CD1c-positive myeloid dendritic cell (primary cell): ENCODE measurements around the gene NR6A1.
"Not testable (repeated sequence)": the region's sequence is repeated elsewhere in the genome, so short reads cannot be mapped to it uniquely, and the experiment has no call there.

Experiments
- DNase-seq: peaks from one replicate; pipeline ENCODE4 v3.0.0-alpha.2; 2016; ENCODE audit errors: extremely low spot score

The NR6A1 gene

DNA sequence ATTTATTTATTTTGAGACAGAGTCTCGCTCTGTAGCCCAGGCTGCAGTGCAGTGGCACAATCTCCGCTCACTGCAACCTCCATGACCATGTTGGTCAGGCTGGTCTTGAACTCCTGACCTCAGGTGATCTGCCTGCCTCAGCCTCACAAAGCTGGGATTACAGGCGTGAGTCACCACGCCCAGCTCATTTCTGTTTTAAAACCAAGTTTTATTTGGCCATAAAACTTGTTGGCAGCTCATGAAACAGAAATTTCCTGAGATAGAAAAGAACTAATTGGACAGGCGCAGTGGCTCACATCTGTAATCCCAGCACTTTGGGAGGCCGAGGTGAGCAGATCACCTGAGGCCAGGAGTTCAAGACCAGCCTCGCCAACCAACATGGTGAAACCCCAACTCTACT lies 155.3 kb downstream of the NR6A1 start:
- DNase-seq: not testable (repeated sequence)

DNA sequence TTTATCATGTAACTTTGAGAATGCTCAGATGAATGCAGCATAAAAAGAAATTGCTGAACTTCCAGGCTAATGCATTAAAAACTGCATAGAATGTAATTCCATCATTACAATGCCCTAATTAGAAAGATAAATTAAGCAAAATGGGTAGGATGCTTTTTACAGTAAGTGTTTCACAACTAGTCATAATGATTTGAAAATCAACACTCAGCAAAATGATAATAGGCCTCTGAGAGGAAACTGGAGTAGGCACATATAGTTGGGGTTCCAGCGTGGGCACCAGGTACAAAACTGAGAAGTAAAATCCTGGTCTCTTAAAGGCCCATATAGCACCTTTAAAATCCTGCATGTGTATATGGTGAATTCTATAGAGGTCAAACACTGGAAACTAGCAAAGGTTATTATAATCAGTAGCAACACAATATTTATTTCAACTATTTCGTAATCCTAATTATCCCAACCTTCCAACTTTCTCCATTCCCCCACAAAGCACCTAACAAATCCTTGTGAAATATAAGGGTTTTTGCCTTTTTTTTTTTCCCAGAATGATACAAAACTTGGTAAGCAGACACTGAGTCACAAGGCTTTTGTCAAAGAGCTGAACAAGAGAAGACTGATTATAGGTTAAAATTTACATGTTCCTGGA lies 155.9 kb downstream of the NR6A1 start:
- no peak for DNase-seq

DNA sequence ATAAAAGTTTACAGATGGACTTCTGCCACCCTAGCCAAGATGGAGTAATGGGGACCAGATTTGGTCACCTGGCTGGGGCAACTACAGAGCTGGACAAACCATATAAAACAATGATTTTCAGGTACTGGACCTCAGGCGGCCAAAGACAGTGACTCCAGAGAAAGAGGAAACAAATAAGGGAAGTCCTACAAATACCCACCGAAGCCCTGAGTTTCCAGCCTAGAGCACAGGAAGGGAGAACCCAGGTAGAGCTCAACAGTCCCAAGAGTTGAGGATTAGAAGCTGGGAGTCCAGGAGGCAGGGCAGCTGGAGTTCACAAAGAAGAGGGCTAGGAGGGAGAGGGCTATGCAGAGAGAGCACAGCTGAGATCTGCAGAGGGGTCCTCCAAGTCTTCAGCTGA lies 157.3 kb downstream of the NR6A1 start:
- peak; percentile 37 for DNase-seq

DNA sequence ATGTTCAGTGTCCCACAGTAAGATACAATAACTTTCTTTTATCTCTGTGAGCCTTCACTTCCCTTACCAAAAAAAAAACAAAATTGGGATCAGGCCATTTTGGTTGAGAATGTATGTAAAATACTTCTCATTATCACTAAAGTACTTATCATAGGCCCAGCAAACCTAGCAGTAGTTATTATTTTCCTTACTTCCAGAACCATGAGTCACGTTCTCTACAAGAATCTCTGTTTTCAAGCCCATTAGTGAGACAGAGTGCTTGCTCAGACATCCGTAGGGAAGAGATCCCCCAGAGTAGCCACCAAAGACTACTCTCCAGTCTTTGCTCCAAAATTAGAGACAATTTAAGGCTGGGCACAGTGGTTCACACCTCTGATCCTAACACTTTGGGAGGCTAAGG lies 160.0 kb downstream of the NR6A1 start:
- DNase-seq: no peak

DNA sequence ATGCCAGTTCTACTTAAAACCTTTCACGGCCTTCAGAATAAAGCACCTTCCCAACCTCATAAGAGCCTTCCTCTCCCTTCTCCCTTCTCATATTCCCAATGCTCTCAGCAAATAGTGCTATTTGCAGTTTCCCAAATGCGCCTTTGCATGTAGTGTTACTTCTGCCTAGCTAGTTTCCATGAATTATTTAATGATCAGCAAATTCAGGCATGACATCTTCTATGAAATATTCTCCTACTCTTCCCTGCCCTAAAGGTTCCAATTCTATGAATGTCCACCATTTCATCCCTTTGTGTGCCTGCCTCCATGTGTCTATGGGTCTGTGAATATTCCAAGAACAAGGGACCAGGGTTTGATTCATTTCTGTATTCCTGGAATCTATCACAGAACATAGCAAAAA lies 165.1 kb downstream of the NR6A1 start:
- no peak for DNase-seq

DNA sequence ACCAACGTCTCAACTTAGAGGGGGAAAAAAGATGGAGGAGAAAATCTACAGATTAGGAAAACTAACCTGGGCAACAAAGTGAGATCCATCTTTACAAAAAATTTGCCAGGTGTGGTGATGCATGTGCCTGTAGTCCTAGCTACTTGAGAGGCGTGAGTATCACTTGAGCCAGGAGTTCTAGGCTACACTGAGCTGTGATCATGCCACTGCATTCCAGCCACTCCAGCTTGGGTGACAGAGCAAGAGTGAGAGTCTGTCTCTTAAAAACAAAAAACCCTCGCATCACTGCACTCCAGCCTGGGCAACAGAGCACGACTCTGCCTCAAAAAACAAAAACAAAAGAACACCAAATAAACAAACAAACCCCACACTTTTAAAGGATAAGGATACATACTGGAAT lies 165.9 kb downstream of the NR6A1 start:
- no peak for DNase-seq

DNA sequence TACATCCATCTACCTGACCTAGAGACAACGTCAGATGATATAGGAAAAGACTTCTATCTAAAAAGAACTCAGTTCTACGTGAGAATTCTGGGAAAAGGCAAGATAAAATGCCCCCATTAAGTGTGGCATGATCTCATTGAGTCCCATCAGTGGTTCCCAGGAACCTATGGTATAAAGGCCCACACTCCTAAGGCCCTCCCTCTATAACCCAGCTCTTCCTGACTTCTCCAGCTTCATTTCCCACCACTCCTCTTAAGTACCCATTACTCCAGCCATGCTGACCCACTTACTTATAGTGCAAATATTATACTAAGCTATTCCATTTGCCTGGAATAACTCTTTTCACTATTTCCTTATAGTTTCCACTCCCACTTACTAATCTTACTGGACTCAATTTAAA lies 168.5 kb downstream of the NR6A1 start:
- DNase-seq: no peak

DNA sequence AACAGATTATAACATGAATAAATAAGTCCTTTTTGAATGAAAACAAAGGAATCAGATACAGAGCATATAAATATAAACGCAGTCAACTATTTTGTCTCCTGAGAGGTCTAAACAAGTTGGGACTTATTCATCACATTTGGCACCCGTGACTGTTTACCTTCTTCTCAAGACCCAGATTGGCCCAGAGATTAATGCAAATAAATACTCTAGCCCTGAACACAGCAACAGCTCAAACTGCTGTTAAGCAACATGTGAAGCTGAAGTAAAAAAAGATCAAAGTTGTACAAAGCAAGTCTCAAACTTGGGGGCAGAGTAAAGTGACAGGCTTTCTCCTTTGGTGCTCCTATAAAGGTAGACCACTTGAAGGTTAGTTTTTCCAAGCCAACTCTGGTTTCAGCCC lies 168.9 kb downstream of the NR6A1 start:
- DNase-seq: no peak

DNA sequence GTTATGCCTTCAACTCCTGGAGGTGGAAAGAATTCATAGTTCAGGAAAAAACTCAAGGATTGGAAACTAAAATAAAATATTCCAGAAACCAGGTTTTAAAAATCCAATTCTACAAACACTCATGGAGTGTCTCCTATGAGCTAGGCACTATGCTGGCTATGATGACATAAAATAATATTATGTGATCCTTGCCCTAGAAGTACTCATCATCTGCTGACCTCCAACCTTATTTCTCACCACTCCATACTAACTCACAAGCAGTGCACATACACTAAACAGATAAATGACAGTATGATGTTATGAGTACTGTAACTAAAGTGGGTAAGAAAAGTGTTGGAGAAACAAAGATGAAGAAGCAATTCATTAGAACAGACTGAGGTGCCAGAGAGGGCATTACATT lies 170.7 kb downstream of the NR6A1 start:
- DNase-seq: no peak

DNA sequence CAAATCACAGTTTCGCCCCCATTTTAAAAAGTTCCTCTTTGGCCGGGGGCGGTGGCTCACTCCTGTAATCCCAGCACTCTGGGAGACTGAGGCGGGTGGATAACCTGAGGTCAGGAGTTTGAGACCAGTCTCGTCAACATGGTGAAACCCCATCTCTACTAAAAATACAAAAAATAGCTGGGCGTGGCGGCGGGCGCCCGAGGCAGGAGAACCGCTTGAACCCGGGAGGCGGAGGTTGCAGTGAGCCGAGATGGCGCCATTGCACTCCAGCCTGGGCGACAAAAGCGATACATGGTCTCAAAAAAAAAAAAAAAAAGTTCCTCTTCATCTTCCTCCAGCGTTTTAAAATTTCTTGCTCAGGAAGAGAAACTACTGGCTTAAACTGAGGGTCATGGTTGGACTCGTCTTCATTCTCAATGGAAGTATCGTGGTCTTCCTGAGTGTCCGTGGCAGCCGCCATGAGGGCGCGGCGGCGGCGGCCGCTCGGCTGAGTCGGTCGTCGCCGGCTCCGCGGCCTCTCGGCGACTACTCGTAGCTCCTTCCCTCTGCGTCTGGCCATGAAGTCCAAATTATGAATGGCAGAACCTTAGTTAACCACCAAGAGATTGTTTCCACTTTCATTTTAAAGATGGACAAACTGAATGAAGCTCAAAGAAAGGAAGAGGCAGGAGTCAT lies 171.9 kb downstream of the NR6A1 start:
- no peak for DNase-seq

DNA sequence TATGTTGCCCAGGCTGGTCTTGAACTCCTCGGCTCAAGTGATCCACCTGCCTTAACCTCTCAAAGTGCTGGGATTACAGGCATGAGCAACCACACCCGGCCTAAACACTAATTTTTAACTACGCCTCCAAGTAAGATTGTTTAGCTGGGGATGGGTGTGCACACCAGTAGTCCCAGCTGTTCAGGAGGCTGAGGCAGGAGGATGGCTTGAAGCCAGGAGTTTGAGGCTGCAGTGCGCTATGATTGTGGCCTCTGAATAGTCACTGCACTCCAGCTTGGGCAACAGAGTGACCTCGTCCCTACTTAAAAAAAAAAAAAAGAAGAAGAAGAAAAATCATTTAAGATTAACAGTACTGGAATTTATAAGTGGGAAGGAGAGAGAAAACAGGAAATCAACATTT lies 173.1 kb downstream of the NR6A1 start:
- no peak for DNase-seq

DNA sequence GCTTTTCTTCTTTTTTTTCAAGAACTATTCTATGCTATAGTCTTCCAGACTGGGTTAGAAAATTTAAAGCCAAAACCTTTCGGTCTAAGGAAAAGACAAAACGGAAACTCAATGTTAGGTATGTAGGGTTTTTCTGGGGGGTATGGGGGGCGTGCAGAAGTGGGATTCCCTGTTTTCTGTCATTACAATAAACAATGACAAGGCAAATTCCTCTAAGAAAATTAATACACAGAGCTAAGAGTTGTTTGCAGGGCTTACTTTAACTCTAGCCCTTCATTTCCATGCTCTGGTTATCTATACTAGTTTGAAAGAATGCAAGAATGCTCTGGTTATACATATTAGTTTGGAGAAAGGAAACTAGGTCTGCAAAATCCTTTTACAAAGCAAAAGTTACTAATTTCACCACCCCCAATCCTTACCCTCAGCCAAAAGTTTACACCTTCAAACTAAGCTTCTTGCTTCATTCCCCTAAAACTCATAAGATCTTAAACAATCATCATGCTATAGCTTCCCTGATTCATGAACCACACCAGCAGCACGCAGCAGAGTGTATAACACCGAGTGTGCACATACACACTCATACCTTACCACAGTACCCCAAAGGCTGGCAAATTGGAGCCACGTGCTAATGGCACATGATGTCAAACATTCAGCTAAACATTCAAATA lies 174.8 kb downstream of the NR6A1 start:
- DNase-seq: no peak

DNA sequence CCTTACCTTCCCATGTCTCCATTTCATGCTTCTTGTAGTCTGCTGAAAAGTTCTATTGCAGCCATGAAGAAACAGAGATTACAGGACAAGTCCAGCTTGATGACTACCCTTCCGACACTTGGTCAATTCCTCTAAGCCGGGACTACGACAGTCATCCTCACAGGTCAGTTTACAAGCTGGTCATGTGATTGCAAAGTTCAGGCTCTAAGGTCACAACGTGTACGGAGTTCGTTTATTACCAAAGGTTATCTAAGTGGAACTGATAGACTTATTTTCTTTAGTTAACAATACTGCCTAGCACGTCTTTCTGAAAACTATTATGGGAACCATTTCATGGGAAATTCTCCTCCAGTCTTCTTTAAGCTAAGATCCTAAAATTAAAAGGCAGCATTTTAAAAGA lies 175.4 kb downstream of the NR6A1 start:
- DNase-seq: no peak

DNA sequence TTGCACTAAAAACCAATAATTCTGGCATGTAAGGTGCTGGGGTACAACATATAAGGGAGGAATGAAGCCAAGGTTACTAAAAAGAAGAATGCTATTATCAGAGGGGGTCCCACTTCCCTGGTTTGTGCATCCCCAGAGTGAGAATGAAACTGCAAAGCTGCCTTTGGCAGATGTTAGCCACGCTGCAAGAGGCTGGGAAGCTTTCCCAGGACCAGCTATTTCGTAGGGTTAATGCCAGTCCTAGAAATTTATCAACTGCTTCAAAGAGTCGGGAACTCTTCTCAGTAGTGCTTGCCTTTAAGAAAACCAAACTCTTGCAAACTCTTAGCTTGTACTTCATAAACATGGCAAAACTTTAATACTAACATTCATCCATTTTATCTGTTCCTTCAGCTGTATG lies 176.4 kb downstream of the NR6A1 start:
- no peak for DNase-seq

DNA sequence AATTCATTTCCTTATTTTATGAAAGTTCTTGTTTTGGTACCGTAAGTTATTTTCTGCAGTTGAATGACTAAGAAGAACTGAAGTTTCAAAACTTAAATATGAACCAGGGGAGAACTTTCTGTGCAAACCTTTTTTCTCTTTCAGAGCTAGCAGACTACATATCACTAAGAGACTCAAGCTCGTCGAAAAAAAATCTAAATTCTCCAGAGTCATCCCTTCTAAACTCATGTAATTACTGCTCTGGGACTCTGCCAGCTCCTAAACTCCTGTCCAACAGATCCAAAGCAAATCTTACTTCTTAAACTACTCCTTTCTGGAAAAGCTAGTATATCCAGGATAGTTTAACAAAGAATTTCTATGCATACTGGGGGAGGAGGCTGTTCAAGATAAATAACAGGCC lies 176.9 kb downstream of the NR6A1 start:
- no peak for DNase-seq

DNA sequence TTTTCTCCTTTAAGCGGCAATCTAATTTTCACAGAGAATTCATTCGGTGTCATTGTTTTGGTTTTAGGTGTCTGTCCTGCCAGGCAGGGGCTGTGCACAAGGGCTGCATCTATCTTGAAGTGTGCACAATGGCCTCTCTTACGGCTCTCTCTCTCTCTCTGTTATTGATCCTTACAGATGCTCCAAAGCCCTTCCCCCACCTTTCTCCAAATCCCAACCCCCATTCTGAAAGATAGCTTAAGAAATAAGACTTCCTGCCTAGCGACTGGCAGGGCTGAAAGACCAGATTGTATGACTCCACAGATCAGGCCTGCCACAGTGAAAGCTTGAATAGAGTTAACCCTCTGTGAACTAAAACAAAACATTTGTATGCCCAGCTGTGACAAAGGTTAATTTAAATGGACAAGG lies 177.5 kb downstream of the NR6A1 start:
- DNase-seq: no peak

DNA sequence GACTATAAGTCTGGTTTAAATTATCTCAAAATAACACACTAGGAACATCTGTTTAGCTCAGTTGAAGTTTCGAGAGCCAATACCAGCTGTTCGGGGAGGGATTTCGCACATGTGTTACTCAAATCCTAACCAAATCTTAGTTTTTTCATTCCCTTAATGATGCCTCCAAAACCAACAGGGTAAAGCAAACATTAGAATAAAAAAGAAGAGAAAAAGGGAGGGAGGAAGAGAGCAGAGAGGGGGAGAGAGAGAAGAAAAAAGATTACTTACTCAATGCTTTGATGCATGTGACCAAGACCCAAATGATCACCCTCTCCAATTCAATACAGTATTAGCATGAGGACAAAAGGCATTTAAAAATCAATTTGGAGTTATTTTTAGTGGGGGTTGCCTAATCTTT lies 177.9 kb downstream of the NR6A1 start:
- no peak for DNase-seq

DNA sequence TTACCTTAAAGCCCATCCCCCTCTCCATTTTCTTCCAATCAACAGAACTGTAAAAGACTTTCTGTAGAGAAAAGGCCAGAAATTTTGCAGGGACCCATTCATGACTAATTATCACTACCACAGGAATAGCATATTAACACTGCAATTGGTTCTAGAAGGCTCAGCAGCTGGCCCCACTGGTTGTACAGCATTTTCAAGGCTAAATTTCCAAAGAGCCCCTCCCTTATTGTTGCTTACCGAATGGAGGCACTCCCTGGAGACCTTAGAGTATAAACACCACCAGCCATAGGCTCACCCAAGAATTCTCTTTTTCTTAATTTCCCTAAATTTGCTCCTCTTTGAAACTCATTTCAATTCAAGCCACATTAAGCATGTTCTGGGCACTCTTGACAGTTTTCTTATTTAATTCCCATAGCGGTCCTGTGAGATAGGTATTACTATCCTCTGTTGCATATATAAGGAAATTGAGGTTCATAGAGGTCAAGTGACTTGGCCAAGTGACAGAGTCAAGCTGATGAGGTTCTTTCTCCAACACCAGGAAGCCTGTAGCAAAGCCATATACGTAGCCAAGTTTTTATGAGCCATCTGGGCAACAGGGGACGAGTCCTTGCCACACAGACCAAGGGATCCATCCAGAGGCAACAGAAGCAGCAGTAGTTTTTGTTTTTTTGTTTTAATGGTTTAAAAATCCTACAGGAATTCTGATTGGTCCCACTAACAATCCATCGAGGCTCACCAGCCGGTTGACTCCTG lies 180.0 kb downstream of the NR6A1 start:
- DNase-seq: no peak

DNA sequence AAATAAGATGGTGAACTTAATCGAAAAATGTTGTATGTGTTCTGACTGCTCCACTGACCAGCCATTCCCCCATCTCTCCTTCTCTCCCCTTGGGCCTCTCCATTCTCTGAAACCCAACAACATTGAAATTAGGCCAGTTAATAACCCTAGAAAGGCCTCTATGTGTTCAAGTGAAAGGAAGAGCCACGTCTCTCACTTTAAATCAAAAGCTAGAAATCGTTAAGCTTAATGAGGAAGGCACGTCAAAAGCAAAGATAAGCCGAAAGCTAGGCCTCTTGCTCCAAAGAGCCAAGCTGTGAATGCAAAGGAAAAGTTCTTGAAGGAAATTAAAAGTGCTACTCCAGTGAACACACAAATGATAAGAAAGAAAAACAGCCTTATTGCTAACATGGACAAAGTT lies 186.5 kb downstream of the NR6A1 start:
- no peak for DNase-seq

DNA sequence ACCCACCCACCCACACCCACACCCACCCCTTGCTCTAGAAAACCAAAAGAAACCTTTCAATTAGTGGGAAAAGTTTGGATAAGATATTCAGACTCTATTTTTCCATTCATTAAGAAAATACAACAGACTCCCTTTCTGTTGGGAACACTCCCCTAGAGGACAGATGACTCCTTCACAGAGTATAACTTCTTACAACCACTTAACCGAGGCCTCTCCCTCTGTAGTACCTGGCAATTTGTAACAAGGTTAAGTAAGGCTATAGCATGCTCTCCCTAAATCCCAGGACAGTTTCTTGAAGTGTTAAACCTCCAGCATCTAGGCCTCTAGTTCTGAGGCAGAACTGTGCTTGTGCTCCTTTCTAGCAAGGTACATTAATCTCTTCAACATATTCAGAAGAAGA lies 188.0 kb downstream of the NR6A1 start:
- no peak for DNase-seq

DNA sequence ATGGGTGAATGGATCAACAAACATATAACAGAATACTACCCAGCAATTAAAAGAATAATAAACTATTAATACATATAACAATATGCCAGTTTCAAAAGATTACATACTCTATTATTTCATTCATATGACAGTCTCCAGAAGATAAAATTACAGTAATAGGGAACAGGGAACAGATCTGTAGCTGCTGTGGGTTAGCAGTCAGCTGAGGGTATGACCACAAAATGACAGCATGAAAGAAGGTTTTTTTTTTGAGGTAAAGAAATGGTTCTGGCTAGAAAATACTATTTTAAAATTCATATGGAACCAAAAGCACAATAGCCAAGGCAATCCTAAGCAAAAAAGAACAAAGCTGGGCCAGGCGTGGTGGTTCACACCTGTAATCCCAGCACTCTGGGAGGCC lies 190.9 kb downstream of the NR6A1 start:
- DNase-seq: no peak

DNA sequence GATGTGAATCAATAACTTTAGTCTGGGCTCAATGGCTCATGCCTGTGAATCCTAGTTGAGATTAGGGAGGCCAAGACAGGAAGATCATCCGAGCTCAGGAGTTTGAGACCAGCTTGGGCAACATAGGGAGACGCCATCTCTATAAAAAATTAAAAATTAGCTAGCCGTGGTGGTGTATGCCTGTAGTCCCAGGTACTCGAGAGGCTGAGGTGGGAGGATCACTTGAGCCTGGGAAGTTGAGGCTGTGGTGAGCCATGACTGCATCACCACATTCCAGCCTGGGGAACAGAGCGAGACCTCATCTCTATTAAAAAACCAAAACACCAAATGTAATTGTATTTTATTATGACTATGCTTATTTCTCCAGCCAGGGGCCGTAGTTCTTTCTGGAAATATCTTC lies 194.4 kb downstream of the NR6A1 start:
- no peak for DNase-seq
